ENCODE measurements around the gene FOXR1.
"Not testable (repeated sequence)": the region's sequence is repeated elsewhere in the genome, so short reads cannot be mapped to it uniquely, and the experiment has no call there.

The FOXR1 gene

DNA sequence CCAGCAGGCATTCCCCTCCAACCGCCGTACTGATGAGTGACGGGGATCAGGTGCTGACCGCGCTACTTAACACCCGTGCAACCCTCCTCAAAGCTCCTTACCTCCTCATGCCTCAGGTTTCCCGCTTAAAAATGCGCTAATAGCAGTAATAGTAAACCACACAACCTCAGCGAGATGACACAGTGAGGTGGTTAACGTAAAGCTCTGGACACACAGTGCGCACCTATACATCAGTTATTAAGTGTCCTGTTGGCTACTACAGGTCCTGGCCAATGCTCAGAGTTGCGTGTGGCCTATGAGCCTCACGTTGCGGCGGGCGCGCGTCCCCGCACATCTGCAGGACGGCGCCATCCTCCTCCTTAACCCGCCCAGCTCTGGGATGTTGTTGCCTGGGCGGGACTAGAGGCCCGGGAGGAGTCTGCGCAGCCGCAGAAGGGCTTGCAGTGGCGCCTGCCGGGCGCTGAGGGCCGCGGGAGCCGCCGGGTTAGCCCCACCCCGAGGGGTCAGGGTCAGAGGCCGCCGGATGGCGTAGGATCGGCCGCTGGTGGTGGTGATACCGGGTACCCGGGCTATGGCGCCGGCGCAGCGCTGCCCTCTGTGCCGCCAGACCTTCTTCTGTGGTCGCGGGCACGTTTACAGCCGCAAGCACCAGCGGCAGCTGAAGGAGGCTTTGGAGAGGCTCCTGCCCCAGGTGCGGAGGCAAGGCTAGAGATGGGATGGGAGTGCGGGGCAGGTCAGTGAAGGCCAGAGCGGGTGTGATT, 26.2 kb downstream of the FOXR1 start, which contains the start of gene CENATAC:
Gene CENATAC, plus strand, starts transcription at position 512 of the 761 bp plus-strand sequence. Its CDS starts 60 bp downstream, at position 572.
- DNase-seq = peak; percentile 97 to 99 (median 98)

DNA sequence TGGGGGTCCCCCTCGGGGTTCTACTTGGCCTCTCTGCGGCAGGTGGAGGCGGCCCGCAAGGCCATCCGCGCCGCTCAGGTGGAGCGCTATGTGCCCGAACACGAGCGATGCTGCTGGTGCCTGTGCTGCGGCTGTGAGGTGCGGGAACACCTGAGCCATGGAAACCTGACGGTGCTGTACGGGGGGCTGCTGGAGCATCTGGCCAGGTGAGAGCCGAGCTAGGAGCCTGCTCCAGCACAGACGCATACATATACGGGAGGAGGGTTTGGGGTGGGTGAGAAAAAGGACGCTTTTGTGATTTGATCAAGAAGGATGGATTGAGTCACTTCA, 26.8 kb downstream of the FOXR1 start:
- no peak for DNase-seq

DNA sequence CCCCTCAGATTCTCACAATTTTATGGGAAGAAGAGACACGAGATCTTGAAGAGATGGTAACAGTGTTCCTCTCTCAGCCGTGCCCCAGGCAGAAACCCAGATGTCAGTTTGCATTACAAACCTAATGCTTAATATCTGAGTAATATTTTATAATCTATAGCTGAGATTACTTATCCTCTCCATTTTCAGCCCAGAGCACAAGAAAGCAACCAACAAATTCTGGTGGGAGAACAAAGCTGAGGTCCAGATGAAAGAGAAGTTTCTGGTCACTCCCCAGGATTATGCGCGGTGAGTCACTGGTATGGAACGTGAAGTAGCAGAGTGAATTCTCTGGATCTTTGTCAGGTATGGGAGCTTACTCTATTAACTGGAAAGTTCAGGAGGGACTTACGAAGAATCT, 27.3 kb downstream of the FOXR1 start:
- DNase-seq = no peak

DNA sequence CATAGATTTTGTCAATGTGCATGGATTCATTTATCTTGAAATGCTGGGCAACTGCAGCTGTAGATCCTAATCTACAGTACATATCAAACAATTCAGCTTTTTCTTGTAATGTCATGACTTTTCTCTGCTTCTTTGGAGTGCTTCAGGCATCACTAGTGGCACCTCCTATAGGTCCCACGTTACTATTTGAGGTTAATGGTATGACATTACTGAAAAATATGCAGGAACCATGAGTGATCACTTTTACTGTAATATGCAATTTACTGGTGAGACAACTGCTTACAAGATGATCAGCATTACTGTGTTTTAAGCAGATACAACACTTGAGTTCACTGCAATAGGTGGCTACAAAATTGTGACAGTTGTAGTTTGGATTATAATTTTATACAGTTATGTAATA, 29.3 kb downstream of the FOXR1 start:
- no peak for DNase-seq

DNA sequence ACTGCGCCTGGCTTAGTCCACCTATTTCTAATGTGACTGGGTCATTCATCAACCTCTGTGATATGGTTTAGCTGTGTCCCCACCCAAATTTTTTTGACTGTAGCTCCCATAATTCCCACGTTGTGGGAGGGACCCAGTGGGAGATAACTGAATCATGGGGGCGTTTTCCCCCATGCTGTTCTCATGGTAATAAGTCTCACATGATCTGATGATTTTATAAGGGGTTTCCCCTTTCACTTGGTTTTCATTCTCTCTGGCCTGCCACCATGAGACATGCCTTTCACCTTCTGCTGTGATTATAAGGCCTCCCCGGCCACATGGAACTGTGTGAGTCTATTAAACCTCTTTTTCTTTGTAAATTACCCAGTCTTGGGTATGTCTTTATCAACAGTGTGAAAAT, 35.1 kb downstream of the FOXR1 start:
- DNase-seq = no peak

DNA sequence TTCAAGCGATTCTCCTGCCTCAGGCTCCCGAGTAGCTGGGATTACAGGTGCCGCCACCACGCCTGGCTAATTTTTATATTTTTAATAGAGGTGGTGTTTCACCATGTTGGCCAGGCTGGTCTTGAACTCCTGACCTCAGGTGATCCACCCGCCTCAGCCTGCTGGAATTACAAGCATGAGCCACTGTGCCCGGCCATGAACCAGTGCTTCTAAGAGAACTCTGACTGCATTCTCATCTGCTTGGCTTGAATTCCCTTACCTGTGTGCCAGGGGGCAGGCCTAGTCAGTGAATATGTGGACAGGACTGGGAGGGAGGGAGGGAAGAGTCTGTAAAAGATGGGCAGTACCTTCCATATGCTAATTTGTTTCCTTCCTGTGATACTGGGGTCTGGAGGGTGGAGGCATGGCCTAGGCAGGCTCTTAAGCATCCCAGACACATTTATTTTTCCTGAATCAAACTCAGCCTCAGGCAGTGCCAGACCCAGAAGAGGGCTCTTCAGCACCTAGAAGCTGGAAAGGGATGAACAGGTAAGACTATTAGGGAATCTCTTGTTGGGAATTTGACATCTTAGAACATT, 40.0 kb downstream of the FOXR1 start:
- DNase-seq = no peak

DNA sequence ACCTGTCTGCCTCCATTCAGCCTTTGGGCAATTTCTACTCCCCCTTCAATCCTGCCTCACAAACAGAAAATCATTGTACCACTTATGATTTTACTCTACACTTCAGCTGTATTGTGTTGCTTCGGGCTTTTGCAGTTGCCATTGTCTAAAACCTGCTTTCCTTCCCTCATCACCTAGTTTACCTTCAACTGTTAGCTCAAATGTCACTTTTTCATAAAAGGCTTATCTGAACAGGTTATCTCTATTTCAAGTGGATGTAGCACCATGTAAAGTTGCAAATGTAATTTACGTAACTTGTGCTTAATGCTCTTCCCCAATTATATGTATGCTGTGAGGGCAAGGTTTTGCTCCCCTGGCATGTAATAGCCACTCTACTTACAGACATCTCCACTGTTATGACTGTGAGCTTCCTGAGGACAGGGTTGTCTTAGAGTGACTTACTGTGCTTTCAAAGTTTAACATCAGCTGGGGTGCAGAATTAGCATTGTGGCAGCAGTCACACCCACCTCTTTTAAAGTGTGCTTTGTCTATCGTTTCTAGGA, 41.1 kb downstream of the FOXR1 start:
- no peak for DNase-seq

DNA sequence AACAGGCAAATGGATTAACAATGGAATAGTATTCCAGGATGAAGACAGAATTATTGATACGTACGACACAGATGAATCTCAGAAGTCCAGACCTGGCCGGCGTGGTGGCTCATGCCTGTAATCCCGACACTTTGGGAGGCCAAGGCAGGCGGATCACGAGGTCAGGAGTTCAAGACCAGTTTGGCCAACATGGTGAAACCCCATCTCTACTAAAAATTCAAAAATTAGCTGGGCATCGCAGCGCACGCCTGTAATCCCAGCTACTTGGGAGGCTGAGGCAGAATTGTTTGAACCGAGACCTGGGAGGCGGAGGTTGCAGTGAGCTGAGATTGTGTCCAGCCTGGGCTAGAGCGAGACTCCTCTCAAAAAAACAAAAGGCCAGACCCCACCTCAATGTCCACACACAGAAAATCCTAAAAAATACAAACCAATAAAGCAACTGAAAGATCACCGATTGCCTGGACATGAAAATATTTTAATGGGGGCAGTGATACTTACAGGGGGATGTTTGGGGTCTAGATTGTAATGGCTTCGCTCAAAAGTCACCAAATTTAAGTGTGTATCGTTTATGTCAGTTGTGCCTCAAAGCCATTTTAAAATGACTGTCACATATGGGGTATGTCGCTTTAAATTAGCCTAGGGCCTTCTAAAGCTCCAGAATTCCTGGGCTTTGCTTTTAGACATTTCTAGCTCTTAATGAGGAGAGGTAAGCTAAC, 42.8 kb downstream of the FOXR1 start:
- DNase-seq = no peak

DNA sequence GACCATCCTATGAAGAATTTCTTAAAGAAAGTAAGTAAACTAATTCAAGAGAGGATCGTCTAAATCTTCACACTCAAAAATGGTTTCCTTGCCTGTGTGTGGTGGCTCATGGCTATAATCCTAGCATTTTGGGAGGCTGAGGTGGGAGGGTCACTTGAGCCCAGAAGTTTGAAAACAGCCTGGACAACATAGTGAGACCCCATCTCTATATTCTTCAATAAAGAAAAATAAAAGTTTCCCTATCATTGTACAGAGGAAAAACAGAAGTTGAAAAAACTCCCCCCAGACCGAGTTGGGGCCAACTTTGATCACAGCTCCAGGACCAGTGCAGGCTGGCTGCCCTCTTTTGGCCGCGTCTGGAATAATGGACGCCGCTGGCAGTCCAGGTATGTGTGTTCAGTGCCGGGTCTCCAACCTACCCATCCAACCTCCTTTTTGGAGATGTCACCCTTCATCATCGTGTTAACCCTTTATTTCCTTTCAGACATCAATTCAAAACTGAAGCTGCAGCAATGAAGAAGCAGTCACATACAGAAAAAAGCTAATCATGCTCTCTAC, 43.6 kb downstream of the FOXR1 start:
- peak in 1 of 4 experiments; percentile 21 for DNase-seq

DNA sequence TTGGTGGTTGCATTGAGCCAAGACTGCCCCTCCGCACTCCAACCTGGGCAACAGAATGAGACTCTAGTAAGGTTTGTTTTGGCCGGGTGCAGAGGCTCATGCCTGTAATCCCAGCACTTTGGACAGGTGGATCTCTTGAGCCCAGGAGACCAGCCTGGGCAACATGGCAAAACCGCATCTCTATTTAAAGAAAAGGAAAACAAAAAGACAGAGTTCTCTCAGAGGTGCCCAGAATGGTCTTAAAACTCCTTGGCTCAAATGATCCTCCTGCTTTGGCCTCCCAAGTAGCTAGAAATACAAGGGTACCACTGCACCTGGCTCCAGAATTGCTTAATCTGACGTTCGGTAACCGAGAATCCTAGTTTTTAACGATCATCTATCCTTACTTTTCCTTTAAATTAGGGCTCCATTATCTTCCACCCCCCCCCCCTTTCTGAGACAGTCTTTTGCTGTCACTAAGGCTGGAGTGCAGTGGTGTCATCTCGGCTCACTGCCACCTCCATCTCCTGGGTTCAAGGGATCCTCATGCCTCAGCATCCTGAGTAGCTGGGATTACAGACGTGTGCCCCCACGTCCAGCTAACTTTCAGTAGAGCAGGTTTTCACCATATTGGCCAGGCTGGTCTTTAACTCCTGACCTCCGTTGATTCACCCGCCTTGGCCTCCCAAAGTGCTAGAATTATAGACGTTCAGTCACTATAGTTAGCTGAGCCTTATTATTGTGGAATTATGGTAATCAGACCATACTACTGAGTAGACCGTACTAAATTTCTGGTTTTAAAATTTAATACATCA, 44.9 kb downstream of the FOXR1 start:
- no peak for DNase-seq

DNA sequence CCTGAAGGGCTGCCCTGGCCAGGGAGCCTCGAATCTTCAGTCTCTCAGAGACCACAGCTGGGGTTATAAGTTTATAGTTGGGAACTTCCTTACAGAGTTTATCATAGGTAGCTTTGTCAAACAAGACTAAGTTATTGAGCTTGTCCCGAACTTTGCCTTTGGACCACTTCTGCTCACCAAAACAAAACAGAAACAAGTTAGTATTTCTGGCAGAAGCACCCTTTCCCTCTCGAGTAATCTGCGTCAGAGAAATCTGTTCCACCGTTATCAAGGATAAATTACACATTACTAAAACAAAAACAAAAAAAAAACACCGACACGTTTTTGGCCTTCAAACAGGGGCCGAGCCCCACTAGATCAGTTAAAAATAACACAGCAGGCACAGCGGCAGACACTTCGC, 45.8 kb downstream of the FOXR1 start:
- DNase-seq = not testable (repeated sequence)

DNA sequence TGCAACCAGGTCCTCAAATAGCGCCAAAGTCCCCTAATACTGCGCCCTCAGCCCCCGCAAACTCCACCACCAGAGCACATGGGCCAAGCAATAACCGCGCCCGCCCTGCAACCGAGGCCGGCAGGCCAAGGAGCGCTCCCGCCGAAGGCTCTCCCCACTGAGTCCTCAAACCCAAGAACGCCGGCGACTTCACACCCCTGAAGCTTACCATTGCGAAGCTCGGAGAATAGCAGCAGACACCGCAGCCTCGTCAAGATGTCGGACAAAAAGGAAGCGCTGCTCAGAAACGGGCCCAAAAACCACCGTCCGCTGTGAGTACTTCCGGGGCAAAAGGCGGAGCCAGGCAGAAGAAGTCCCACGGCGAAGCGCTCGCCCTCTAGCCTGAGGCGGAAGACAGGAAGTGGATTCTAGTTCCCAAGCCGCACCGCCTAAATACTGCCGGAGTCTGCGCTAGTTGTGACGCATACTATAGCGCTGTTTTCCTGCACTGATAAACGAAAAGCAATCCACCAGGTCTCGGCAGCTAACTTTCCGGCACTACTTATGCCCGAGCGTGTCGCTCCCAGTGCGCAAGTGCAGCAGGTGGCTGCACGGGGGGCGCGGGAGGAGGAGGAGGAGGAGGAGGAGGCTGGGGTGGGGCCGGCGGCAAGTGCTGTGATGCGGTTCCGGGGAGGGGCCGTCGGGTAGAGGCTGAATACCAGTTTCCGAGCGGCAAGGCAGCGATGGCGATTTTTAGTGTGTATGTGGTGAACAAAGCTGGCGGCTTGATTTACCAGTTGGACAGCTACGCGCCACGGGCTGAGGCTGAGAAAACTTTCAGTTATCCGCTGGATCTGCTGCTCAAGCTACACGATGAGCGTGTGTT, 46.7 kb downstream of the FOXR1 start, which contains the start of the genes RPS25 and TRAPPC4:
Gene RPS25, minus strand, starts transcription at position 270 of the 865 bp plus-strand sequence. Its CDS starts 59 bp downstream, at position 211.
Gene TRAPPC4, plus strand, starts transcription at position 693 of the 865 bp plus-strand sequence. Its CDS starts 30 bp downstream, at position 723.
- DNase-seq = peak; percentile 96 to 98 (median 96)

DNA sequence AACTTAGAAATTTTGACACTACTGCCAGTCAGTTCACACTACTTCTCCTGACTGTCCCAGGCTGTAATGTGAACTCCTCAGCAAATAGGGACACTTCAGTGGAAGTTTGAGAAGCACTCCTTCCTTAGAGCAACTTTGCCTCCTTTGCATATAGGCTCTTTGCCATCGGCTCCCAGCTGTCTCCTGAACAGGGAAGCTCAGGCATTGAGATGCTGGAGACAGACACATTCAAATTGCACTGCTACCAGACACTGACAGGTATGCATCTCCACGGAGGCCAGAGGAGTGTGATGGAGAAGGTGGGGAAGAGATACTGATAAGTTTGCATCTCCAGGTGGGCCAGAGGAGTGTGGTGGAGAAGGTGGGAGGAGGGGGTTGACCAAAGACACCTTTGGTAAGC, 48.4 kb downstream of the FOXR1 start:
- no peak for DNase-seq

DNA sequence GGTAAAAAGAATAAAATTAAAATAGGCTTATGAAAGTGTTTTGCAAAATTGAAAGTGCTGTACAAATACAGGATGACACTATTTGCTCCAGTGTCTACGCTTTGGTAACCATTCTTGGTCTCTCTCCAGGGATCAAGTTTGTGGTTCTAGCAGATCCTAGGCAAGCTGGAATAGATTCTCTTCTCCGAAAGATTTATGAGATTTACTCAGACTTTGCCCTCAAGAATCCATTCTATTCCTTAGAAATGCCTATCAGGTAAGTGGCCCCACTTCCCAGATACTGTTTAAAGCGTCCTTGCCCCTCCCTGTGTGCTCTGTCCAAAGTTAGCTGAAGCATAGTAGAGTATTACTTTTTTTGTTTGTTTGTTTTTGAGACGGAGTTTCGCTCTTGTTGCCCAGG, 50.1 kb downstream of the FOXR1 start:
- no peak for DNase-seq

DNA sequence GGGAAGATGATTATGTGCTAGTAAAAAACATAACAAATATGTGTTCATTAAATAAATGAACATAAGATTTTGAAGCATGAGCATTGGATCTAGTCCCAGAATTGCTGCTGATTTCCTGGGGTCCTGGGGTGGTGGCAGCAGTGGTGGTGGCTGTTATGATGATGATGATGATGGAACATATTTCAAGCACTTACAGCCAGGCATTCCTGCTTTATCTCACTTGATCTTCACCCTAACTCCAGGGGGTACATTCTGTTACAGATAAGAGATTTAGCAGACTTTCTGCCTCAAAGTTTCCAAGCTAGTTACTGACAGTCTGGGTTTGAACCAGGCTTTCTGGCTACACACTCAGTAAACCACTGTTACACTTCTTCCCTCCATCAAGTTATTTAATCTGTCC, 52.2 kb downstream of the FOXR1 start:
- DNase-seq = no peak

DNA sequence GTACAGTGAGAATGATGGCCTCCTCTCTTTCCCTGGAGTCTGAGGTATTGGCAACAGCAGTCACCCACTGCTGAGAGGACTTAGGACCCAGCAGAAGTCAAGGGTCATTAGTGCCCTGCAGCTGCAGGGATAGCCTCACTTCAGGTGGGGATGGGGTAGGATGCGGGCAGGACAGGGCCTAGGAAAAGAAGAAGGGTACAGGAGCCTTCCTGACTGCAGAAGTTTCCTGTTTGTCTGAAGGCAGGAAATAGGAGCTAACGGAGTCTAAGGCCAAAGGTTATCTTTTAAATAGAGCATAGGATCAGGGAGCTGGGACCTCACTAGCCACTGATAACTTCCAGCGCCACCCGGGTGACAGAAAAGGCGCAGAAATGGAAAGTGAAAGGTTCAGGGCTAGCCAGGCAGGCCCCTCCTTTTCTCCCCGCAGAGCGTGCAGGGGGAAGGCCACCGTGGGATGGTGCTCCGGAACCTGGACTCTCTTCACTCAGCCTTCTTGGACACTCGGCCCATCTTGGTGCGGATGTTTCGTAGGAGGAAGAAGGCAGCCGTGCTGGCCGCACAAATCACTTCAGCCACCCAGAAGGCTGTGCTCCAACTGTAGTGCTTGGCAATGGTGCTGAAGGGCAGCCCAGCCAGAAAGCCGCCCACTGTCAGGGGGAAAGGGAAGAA, 53.0 kb downstream of the FOXR1 start:
- DNase-seq = no peak

DNA sequence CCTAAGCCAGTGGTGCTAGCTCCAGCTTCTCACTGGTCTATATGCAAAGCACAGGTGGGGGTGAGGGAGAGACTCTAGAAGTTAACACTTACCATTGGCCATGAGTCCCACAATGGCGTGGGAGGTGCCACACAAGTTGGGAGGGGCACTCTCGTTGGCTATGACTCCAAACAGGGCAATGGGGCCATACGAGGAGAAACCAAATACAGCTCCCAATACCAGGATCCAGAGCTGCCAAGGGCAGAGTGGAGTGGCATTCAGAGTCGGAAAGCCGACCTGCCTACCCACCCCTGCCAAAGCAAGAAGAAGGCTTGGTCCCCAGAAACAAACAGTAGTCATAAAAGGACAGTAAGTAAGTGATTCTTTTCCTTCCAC, 53.5 kb downstream of the FOXR1 start:
- no peak for DNase-seq

DNA sequence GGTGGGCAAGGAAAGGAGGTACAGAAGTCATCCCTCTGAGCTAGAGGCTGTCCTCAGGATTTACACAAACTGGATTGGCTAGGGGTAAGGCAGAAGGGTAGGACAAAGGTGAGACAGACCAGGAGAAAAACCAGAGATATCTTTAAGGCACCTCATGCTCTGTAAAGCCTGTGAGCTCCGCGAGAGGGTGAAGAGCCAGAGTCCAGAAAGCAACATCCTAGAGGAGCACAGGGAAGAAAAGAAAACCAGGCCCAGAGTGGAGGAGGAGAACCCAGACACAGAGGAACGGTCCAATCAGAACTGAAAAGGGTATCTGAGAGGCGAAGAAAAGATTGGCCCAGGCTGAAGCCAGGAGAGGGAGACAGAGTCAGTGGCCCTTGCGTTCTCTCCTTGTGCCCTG, 54.0 kb downstream of the FOXR1 start:
- no peak for DNase-seq

DNA sequence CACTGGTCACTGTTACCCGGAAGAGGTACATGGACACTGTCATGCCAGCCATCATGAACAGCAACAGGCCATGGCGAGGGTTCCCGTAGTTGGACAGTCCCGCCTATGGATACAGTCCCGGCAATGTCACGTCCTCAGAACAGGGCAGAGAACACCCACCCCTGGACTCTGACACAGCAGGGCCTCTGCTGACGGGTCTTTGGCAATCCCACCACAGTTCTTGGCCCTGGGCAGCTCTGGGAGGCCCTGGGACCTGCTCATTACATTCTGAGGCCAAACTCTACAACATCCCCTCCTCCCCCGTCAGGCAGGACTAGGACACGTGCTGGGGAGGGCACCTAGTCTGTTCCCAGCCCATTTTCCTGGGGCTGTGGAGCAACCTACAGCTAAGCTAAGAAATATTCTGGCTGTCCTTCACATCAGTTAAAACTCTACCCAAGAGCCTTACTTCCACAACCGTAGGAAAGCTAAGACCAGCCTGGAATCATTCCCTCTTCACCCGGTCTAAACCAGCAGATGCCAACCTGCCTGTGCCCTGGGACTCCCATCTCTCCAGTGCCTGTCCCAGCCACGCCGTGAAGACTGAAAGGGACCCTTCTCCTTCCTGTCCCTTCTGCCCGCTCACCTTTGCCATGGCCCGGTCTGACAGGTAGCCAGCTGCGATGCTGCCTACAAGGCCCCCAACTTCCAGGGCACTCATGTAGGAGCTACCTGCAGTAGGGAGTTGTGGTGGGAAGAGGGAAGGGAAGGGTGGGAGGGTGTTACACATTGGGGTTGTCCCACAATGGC, 54.6 kb downstream of the FOXR1 start:
- no peak for DNase-seq

DNA sequence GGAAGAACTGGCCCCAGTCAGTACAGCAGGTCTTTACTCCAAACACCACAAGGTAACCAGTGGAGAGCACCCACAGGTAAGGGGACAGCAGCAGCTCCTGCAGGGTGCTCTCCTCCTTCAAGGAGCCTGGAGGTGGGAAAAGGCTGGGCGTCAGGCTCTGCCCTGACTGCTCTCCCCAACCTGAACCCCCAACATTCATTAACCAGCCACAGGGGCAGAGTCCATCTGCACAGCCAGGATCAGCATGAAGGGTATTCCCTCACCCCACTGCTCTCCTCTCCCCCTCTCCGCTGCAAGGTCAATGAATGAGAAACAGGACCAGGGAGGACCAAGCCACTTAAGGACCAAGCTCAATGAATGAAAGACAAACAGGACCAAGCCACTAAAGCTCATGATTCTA, 55.4 kb downstream of the FOXR1 start:
- no peak for DNase-seq

All from suppressor macrophage (primary cell).